HEK293T (cell line): ENCODE results near the gene BCAP31.
"Not testable (repeated sequence)": the region's sequence is repeated elsewhere in the genome, so short reads cannot be mapped to it uniquely, and the experiment has no call there.

ENCODE experiments used
- BHLHE40 ChIP-seq: fragments of 450-650 bp; IDR thresholded peaks from 2 replicates; pipeline ENCODE4 v1.6.1; 2016; ENCODE audit warnings: mild to moderate bottlenecking, moderate library complexity, borderline replicate concordance
- ELF4 ChIP-seq: fragments of 450-650 bp; IDR thresholded peaks from 2 replicates; pipeline ENCODE4 v1.6.1; 2017; ENCODE audit warnings: antibody characterized with exemption
- FOXA1 ChIP-seq: fragments of 450-650 bp; IDR thresholded peaks from 2 replicates; pipeline ENCODE4 v1.6.1; 2016; ENCODE audit warnings: mild to moderate bottlenecking
- FOXK2 ChIP-seq: fragments of 450-650 bp; IDR thresholded peaks from 2 replicates; pipeline ENCODE4 v1.6.1; 2016; ENCODE audit warnings: mild to moderate bottlenecking
- L3MBTL2 ChIP-seq: fragments of 450-650 bp; conservative IDR thresholded peaks from 2 replicates; pipeline ENCODE4 v1.6.1; 2016; ENCODE audit warnings: mild to moderate bottlenecking
- LEF1 ChIP-seq: fragments of 450-650 bp; IDR thresholded peaks from 2 replicates; pipeline ENCODE4 v1.6.1; 2017; ENCODE audit warnings: mild to moderate bottlenecking, borderline replicate concordance
- PKNOX1 ChIP-seq: fragments of 450-650 bp; IDR thresholded peaks from 2 replicates; pipeline ENCODE4 v1.6.1; 2016
- SP1 ChIP-seq: fragments of 450-650 bp; IDR thresholded peaks from 2 replicates; pipeline ENCODE4 v1.6.1; 2017
- TARDBP ChIP-seq: fragments of 450-650 bp; IDR thresholded peaks from 2 replicates; pipeline ENCODE4 v1.6.1; 2016

- TF ChIP-seq FOXA1, FOXK2, BHLHE40, LEF1, PKNOX1, L3MBTL2, ELF4, SP1, TARDBP: not testable (repeated sequence)
These were observed 19.4 kb downstream of the BCAP31 start for GRCh38 chrX:153704631-153705402.
